Breast epithelium (tissue), 4 donors: ENCODE measurements around the gene C11orf65. TPM values are rescaled to one million over a fixed set of nuclear protein-coding genes. Genes with fewer than 3 reads are reported as not detected.
A peak's percentile ranks its signal among the peaks of the same experiment; 100 is the strongest.

Experiments used
- DNase-seq, 2 donors: peaks; one replicate each; pipeline ENCODE4 v3.0.0-alpha.2; 2019; ENCODE audit warnings: low spot score in 2 of 2
- H3K27ac ChIP-seq, 2 donors: fragments of 200-600 bp; sonication (generic) in 1 of 2; one replicate each; pipeline ENCODE4 v1.5.1; 2016 to 2019; ENCODE audit warnings: mild to moderate bottlenecking in 1 of 2
- H3K27me3 ChIP-seq, 2 donors: fragments of 200-600 bp; sonication (generic) in 1 of 2; one replicate each; pipeline versions ENCODE4 v1.5.1 to v1.6.0; 2017 to 2019; ENCODE audit warnings: control low read depth in 1 of 2, mild to moderate bottlenecking in 1 of 2
- H3K36me3 ChIP-seq: fragments of 200-600 bp; one replicate; pipeline ENCODE4 v1.5.1; 2019
- H3K4me1 ChIP-seq, 2 donors: fragments of 200-600 bp; sonication (generic); one replicate each; pipeline ENCODE4 v1.5.1; 2016 to 2019; ENCODE audit warnings: control low read depth in 1 of 2
- H3K4me3 ChIP-seq, 3 donors: fragments of 200-600 bp; sonication (generic); 1 replicate in 2 of 3; 2 replicates in 1 of 3; pipeline ENCODE4 v1.5.1; 2016 to 2019; ENCODE audit warnings: mild to moderate bottlenecking in 3 of 3, moderate library complexity in 2 of 3
- H3K9me3 ChIP-seq, 2 donors: fragments of 200-600 bp; sonication (generic) in 1 of 2; one replicate each; pipeline ENCODE4 v1.5.1; 2016 to 2019; ENCODE audit warnings: control low read depth in 1 of 2
- POLR2A ChIP-seq: fragments of 450-650 bp; IDR thresholded peaks from one replicate; pipeline ENCODE4 v1.6.1; 2016; ENCODE audit warnings: antibody characterized with exemption, mild to moderate bottlenecking, moderate library complexity
- POLR2AphosphoS5 ChIP-seq, 3 donors: sonication (generic); formaldehyde crosslinking; IDR thresholded peaks; one replicate each; pipeline ENCODE4 v1.6.1; 2017; ENCODE audit warnings: antibody characterized with exemption in 3 of 3
- intact Hi-C: fragments of 100-400 bp; cut with DNase I; formaldehyde crosslinking; loops from one replicate; pipeline ENCODE4 v1.15.1; 2023; ENCODE audit warnings: low total_unique reads
- total RNA-seq, 3 donors: library from RNA; depleted of rRNA; stranded (reverse); fragments of >200 nt; gene quantifications; one replicate each; pipeline ENCODE4 v1.1.0, GENCODE V29; 2016
- TF ChIP-seq, protein P1 (sequence below), 3 donors: fragments of 450-650 bp; IDR thresholded peaks; one replicate each; pipeline ENCODE4 v1.5.1; 2016 to 2017; ENCODE audit warnings: antibody characterized with exemption in 3 of 3, mild to moderate bottlenecking in 3 of 3, moderate library complexity in 3 of 3

The C11orf65 gene, protein sequence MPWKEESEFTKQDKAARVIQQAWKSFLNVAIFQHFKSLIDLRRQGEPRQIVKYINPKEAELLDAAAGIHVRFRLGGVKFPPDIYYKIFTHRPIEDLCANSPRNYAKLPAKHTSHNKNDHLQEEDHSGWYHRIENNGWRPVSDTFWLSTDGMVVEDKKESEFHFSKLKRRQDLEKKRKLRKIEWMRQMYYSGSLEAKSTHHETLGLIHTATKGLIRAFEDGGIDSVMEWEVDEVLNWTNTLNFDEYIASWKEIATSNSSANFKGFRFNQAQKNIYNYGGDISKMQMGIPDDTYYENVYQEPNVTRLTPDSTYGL
- total RNA-seq = 1 to 10 TPM in 1 of 3 donors, under 1 TPM in 2; 0.32 to 1.9 (median 0.66) TPM

DNA sequence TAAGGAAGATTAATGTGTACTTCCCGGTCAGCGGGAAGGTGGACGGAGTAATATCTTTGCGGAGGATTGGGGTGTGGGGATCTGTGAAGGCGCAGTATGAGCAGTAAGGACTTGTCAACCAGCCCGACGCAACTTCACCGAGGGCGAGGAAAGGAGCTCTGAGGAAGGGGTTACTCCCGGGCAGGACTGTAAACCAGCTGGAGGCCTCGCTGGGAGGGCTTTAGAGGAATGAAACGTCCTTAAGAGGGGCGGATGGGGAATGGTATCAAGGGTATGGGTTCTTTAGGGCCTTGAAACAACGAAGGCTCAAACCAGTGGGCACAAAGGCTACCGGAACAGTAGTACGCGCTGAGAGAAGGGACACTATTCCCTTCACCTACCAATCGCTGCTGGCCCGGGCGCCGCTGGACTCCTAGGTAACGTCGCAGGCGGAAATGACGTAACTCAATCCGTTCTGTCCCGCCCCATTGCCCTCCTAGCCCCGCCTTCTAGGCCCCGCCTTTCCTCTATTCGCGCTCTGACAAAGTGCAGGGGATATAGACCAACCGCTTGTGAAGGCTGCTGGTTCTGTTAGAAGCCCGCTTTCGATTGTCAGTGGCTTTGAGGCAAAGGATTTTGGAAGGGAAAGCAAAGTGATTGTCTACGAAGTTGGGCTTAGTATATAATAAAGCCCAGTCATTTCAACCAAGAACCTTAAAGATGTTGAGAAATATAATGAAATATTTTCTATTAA is at the start of gene C11orf65:
Gene C11orf65, minus strand, starts transcription at position 439 of the 733 bp plus-strand sequence. CDS start 5,970 bp downstream, outside the sequence.
- no peaks in the 10 kb centered on the region for H3K4me1 ChIP-seq
- H3K9me3 ChIP-seq = no peaks in the 10 kb centered on the region
- no peaks in the 10 kb centered on the region for H3K36me3 ChIP-seq
- H3K4me3 ChIP-seq = peak within 1 kb of the TSS; percentile 66 to 88 (median 72)
- peak within 1 kb of the TSS; percentile 100 for H3K27ac ChIP-seq
- H3K27me3 ChIP-seq = no peaks in the 10 kb centered on the region
- TF ChIP-seq, protein P1, sequence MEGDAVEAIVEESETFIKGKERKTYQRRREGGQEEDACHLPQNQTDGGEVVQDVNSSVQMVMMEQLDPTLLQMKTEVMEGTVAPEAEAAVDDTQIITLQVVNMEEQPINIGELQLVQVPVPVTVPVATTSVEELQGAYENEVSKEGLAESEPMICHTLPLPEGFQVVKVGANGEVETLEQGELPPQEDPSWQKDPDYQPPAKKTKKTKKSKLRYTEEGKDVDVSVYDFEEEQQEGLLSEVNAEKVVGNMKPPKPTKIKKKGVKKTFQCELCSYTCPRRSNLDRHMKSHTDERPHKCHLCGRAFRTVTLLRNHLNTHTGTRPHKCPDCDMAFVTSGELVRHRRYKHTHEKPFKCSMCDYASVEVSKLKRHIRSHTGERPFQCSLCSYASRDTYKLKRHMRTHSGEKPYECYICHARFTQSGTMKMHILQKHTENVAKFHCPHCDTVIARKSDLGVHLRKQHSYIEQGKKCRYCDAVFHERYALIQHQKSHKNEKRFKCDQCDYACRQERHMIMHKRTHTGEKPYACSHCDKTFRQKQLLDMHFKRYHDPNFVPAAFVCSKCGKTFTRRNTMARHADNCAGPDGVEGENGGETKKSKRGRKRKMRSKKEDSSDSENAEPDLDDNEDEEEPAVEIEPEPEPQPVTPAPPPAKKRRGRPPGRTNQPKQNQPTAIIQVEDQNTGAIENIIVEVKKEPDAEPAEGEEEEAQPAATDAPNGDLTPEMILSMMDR (IDR thresholded peaks at IDR 0.05) = peak in 2 of 3 donors; percentile 13 to 22
- peak; percentile 97 for TF ChIP-seq POLR2A
- peak; percentile 86 to 99 (median 99) for TF ChIP-seq POLR2AphosphoS5 (IDR thresholded peaks at IDR 0.05)
- intact Hi-C loops = no loop called here
- DNase-seq = peak; percentile 95 to 97

DNA sequence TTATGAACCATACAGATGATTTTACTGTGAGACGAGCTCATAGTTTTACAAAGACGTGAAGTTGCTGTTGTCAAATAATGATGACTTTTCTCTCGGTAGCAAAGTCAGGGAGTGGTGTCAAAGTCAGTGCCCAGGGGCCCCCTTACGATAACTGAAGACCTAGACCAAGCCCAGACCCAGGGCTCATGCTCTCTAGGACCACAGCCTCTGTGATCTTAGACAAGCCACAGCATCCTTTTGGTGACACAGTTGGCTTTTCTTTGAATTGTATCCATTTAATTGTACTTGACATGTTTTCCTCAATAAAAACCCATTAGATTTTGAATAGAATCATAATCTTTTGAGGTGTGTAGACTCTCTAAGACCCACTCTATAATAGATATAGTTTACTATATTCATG is 48.8 kb upstream of the C11orf65 start:
- Histone ChIP-seq H3K27me3 (no peaks in the 10 kb centered on the region), H3K4me1 (no peaks in the 10 kb centered on the region), H3K9me3 (no peaks in the 10 kb centered on the region), H3K4me3 (no peak overlapping the region), H3K36me3 (peaks cover 4% of the 10 kb centered on the region), H3K27ac (no peak overlapping the region)
- intact Hi-C loops = no loop called here
- TF ChIP-seq POLR2A (no peak), POLR2AphosphoS5 (IDR thresholded peaks at IDR 0.05) (no peak)
- TF ChIP-seq, protein P1 (IDR thresholded peaks at IDR 0.05) = no peak
- DNase-seq = no peak

DNA sequence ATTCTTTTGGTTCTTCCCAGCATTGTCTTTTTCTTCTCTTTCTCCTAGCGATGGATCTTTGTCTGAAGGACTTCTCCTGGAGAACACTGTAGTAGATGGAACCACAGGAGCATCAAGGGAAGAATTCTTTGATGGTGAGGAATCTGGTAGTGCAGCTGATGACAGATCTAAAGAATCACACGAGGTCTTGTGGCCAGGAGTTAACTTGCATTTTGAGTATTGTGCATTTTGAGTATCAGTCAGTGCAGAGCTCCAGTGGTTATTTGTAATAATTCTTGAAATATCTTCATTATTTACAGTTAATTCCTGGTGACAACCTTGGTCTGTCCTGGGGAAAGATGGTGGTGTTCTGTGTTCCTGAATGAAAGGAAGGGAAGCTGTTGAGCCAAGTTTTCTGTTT is 45.4 kb upstream of the C11orf65 start:
- no peak overlapping the region for H3K4me3 ChIP-seq
- intact Hi-C loops = no loop called here
- no peaks in the 10 kb centered on the region for H3K9me3 ChIP-seq
- H3K27ac ChIP-seq = no peak overlapping the region
- H3K36me3 ChIP-seq = peaks cover 4% of the 10 kb centered on the region
- TF ChIP-seq POLR2AphosphoS5 (IDR thresholded peaks at IDR 0.05) (no peak), POLR2A (no peak)
- TF ChIP-seq, protein P1 (IDR thresholded peaks at IDR 0.05) = no peak
- no peaks in the 10 kb centered on the region for H3K27me3 ChIP-seq
- DNase-seq = no peak
- H3K4me1 ChIP-seq = no peaks in the 10 kb centered on the region

DNA sequence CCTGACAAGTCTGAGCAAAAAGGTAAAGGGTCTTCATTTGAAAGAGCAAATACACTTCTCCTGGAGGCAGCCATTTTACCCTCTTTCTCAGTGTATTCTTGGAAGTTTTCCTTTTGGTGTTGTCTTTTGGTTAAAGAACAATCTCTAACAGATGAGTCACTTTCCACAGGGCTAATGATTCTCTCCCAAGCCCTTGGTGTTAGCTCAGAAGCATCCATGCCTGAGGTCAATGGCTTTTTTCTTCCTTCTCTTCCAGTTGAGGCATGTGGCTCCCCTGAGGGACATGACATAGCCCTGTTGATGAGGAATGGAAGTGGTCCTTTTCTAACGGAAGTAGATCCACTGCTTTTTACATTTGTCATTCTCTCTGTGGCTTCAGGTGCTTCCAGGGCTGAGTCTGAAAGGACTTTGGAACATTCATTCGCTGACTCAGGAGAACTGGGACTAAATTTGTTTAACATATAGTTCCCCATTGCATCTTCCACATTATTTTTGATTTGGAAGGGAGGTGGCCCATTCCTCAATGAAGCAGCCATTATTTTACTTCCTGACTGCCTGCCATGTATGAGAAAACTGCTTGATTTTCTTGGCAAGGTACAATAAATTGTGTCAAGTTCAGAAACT is 44.6 kb upstream of the C11orf65 start:
- Histone ChIP-seq H3K27ac (no peak overlapping the region), H3K9me3 (no peaks in the 10 kb centered on the region), H3K36me3 (peaks cover 4% of the 10 kb centered on the region), H3K27me3 (no peaks in the 10 kb centered on the region), H3K4me1 (no peaks in the 10 kb centered on the region), H3K4me3 (no peak overlapping the region)
- no peak for DNase-seq
- no peak for TF ChIP-seq POLR2A
- TF ChIP-seq POLR2AphosphoS5 (IDR thresholded peaks at IDR 0.05) = no peak
- TF ChIP-seq, protein P1 (IDR thresholded peaks at IDR 0.05) = no peak
- intact Hi-C loops = no loop called here
